Sciatic nerve (tissue), 2 donors: ENCODE results near the gene XRCC4. TPM values are rescaled to one million over a fixed set of nuclear protein-coding genes. Genes with fewer than 3 reads are reported as not detected.
"Not testable (repeated sequence)": the region's sequence is repeated elsewhere in the genome, so short reads cannot be mapped to it uniquely, and the experiment has no call there.

Source experiments
- ATAC-seq: fragments of 200-7000 bp; cut with Tn5 transposase; one replicate; pipeline ENCODE4 v1.9.1; 2020; ENCODE audit warnings: mild to moderate bottlenecking, moderate library complexity
- DNase-seq: peaks from one replicate; pipeline ENCODE4 v3.0.0-alpha.2; 2020; ENCODE audit warnings: low spot score
- intact Hi-C: fragments of 100-400 bp; cut with DNase I; formaldehyde crosslinking; loops from one replicate; pipeline ENCODE4 v1.14.2; 2022
- total RNA-seq: library from RNA; stranded (reverse); fragmentation: NEBNext Ultra II Directional; extraction: Animal tissue kit (Norgen Biotek cat#: 25700); gene quantifications from one replicate; pipeline ENCODE4 v1.2.1, GENCODE V29; 2021
- donor health status: DM: no; HTN: no; CAD: no.
- donor health status: DM: no; HTN: no; CAD: no.

Gene XRCC4
- total RNA-seq, 1 donor from 2014 or later = 6.7 TPM

DNA sequence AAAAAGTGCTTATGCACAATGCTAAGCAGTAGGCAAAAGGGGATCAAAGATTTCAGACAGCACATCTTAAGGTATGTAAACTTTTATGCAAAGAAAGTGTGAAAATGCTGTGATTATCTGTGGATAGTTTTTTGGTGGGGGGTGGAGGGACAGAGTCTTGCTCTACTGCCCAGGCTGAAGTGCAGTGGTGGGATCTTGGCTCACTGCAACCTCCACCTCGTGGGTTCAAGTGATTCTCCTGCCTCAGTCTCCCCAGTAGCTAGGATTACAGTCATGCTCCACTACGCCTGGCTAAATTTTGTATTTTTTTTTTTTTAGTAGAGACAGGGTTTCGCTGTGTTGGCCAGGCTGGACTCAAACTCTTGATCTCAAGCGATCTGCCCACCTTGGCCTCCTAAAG lies 10.0 kb upstream of the XRCC4 start:
- DNase-seq, intact Hi-C loops, ATAC-seq: not testable (repeated sequence)

DNA sequence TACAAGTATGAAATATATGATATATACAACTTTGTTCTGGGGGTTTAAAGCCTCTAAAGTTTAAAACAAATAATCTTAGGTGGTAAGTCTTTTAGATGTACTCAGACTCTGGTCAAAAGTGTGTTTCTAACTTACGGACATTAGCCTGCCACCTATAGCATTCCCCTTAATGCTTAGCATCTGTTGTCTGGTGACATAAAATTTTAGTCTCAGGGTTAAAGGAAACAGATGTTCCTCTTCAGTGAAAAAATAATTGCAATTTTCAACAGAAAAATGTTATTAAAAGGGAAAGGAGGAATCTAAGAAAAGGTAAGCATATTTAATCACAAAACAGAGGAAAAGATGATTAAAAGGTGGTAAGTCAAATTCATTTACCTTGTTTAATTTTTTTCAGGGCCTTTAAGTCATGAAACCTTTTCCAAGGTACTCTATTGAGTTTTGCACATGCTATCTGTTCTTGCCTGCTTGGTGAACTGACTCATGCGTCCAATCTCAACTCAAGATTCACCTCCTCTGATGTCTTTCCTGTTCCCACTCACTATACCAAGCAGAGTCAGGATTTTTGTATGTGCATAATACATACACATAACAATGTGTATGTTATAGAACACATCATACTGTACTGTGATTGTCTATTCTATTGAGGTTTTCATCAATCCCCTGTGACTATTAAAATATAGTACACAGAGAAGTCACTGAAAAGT lies 8.1 kb upstream of the XRCC4 start:
- intact Hi-C loops = no loop called here
- no peak for DNase-seq
- ATAC-seq = no peak

DNA sequence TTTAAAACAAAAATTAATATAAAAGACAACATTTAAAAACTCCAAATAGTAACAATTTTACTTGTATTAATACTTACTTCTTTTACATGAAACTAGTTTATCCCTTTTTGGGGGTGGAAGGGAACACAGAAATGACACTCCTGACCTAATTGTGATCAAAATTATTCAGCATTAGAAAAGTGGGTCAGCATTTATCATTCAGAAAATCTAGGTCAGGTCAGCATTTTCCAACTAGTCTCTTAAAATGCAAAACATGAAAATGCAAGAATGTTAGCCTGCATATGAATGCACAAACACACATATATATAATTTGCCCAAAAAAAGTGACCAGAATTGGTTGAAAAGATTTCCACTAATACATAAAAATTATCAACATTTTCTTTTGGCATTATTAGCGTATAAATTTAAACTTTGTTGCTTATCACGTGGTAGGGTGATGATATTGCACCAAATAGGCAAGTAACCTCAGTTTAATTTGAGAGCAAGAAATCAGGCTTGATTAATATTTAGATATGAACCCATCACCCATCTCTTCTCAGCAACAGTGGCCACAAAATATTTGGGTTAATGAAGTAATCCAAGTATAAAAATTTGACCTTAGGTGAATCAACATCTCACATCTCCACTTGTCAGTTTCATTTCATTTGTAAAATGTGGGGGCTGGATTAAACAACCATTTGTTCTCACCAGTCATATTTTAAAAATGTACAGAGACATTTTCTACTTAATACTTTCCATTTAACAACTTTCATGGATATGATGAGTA lies 5.9 kb upstream of the XRCC4 start:
- ATAC-seq (no peak), DNase-seq (no peak)
- intact Hi-C loops = no loop called here

DNA sequence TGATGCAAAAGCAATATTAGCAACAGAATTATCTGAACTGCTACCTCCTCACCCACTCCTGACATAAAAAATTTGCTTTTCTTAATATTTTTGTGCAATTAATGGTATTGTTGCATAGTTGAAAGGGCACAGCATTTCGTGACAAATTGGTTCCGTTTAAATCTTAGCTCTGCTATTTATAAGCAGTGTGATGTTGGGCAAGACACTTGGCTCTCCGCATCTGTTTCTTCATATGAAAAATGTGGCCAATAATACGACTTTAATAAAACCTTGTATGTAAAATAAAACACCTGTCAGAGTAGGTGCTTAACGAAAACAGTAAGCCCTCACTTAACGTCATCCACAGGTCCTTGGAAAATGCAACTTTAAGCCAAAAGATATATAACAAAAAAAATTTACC lies 4.4 kb upstream of the XRCC4 start:
- intact Hi-C loops = no loop called here
- ATAC-seq (no peak), DNase-seq (no peak)

- intact Hi-C loops = no loop called here
- ATAC-seq = peak; percentile 11
Measured at GRCh38 chr5:83077662-83078261, 415 bp downstream of the XRCC4 start.

GRCh38 chr5:83082750-83083149 lies 5.4 kb downstream of the XRCC4 start:
- intact Hi-C loops = no loop called here
- ATAC-seq (no peak), DNase-seq (no peak)

More at GRCh38 chr5:83077662-83078261, 415 bp downstream of the XRCC4 start:
- no peak for DNase-seq

GRCh38 chr5:83084336-83084735 lies 7.0 kb downstream of the XRCC4 start:
- no peak for ATAC-seq
- DNase-seq = no peak
- intact Hi-C loops = no loop called here

GRCh38 chr5:83085106-83085505 lies 7.8 kb downstream of the XRCC4 start:
- DNase-seq (no peak), ATAC-seq (no peak)
- intact Hi-C loops = no loop called here

DNA sequence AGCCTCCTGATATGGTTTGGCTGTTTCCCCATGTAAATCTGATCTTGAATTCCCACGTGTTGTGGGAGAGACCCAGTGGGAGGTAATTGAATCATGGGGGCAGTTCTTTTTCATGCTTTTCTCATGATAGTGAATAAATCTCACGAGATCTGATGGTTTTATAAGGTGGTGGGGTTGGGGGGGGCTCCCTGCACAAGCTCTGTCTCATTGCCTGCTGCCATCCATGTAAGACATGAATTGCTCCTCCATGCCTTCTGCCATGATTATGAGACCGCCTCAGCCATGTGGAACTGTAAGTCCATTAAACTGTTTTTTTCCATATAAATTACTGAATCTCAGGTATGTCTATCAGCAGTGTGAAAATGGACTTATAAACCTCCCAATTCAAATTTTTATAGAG lies 12.8 kb downstream of the XRCC4 start:
- no peak for ATAC-seq
- DNase-seq = no peak
- intact Hi-C loops = no loop called here

DNA sequence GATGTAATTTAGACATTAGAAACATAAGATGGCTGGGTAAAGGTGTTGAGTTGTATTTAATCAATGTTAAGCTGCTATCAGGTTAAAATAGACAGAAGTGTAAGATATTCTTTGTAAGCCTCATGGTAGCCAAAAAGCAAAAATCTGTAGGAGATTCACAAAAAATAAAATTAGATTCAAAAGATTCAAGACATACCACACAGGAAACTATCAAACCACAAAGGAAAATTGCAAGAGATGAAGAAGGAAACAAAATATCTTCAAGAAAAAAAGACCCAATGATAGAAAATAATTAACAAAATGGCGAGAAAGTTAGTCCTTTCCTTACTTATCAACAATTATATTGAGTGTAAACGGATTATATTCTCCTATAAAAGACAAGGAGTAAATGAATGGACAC lies 15.3 kb downstream of the XRCC4 start:
- intact Hi-C loops = no loop called here
- DNase-seq (no peak), ATAC-seq (no peak)

DNA sequence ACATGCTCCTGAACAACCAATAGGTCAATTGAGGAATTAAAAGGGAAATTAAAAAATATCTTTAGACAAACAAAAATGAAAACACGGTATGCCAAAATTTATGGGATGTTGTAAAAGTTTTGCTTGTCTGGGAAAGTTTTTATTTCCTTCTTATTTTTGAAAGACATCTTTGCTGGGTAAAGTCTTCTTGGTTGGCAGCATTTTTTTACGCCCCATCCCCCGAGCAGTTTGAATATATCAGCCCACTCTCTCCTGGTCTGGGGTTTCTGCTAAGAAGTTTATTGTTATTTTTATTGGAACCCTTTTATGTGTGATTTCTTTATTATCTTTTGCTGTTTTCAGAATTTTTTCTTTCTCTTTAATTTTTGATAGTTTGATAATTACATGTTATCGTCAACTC lies 16.3 kb downstream of the XRCC4 start:
- intact Hi-C loops = no loop called here
- no peak for ATAC-seq

GRCh38 chr5:83095163-83095956 lies 18.0 kb downstream of the XRCC4 start:
- DNase-seq (no peak), ATAC-seq (no peak)
- intact Hi-C loops = no loop called here

More for the DNA sequence above, 16.3 kb downstream of the XRCC4 start:
- DNase-seq = no peak

DNA sequence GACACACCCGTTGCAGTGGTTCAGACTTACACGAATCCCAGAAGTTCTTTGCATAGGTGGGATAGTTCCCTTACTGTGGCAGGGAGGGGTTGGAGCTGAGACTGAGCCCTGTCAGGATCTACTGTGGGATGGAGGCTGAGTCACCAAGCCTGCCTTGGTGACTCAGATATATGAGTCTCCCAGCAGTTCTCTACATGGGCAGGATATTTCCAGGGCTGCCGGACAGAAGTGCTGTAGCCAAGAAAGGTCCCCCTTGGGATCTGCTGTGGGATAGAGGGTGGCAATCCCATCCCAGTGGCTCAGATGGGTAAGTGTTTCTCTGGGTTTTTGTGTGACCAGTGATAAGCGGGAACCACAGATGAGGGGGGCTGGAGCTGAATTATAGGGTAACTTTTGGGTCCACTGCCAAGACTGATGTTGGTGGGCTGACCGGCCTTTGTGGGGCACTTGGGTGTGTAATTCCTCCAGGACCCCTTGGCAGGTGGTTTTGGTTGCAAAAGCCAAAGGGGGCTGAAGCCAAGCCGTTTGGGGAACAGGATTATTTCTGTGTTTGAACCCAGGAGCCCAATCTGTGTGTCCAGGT lies 18.7 kb downstream of the XRCC4 start:
- ATAC-seq (no peak), DNase-seq (no peak)
- intact Hi-C loops = no loop called here

DNA sequence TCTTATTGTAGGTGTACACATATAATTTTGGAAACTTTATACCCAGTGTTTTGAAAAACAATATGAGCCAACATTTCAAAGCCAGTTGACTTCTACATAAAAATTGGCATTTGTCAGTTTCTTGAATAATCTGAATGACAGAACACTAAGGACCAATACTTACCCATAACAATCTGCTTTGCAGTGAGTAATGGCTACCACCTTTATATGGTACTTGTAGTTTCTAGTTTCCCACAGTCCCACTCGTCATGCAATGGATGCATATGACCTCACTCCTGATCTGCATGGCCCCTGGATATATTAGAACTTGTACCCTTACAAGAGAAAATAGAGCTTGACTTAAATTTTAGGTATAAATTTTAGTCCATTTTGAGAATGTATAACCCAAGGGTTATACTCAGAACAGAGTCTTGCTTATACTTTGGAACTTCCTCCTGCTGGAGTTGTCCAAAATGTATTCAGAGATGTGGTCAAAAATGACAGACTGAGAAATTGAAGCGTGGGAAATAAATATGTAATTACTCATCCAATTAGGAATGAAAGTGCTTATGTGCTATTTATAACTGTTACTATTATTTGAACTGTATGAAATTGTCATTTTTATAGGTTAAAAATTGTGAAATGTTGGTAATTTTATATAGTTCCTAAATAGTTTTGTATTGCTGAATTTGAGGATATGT lies 19.5 kb downstream of the XRCC4 start:
- intact Hi-C loops = no loop called here
- no peak for ATAC-seq

GRCh38 chr5:83097689-83098231 lies 20.4 kb downstream of the XRCC4 start:
- intact Hi-C loops = no loop called here
- ATAC-seq (no peak), DNase-seq (no peak)

More for the DNA sequence above, 19.5 kb downstream of the XRCC4 start:
- DNase-seq = no peak

DNA sequence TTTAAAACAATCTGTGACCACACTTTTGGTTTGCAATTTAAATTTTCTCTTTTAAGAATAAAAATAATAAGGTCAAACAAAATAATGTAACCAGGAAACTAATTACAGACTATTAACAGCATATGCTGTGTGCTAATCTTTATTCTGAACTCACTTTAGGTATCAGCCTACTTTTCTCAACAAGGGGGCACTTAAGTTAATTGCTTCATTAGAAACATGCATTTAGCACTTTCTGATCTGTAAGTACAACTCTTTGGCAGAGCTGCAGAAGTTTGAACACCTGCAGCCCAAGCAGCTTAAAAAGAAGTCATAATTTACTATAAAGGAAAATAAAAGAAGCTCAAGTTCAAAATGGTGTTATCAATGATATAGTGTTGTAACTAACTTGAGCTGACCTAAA lies 21.7 kb downstream of the XRCC4 start:
- intact Hi-C loops = no loop called here
- no peak for DNase-seq
- no peak for ATAC-seq

GRCh38 chr5:83099445-83099844 lies 22.1 kb downstream of the XRCC4 start:
- DNase-seq (no peak), ATAC-seq (no peak)
- intact Hi-C loops = no loop called here

DNA sequence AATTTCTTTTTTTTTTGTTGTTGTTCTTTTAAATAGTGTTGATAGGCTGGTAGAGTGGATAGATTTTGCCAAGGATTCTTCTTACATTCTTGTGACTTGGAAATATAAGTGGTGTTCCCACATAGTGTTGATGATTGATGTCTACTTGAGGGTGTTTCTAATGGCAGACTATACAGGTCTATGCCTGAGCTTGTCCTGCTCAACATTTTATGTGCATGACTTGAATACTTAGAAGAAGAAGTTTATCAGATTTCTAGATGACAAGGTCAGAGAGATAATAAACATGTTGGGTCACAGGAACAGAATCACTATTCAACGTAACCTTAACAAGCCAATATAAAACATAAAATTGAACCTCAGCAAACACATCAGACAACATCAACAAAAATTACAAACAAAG lies 24.2 kb downstream of the XRCC4 start:
- intact Hi-C loops = no loop called here
- no peak for ATAC-seq
- DNase-seq = no peak
